Dermis blood vessel endothelial cell (primary cell): ENCODE data around the gene GSTM5. TPM values are rescaled to one million over a fixed set of nuclear protein-coding genes. Genes with fewer than 3 reads are reported as not detected.
"Not testable (repeated sequence)": the region's sequence is repeated elsewhere in the genome, so short reads cannot be mapped to it uniquely, and the experiment has no call there.

ENCODE experiments used
- DNase-seq: peaks from one replicate; pipeline ENCODE4 v3.0.0; 2010
- total RNA-seq: library from RNA; depleted of rRNA; stranded (reverse); fragments of >200 nt; gene quantifications from 2 replicates; pipeline ENCODE4 v1.2.3, GENCODE V29; 2014

The GSTM5 gene
- total RNA-seq, 1 donor from 2014 or later = under 0.01 TPM

GRCh38 chr1:109697861-109698260, 14.2 kb upstream of the GSTM5 start:
- DNase-seq = not testable (repeated sequence)

GRCh38 chr1:109702940-109703339, 9.1 kb upstream of the GSTM5 start:
- DNase-seq = peak; percentile 0

- DNase-seq = peak; percentile 7
Observed at GRCh38 chr1:109704173-109704572, 7.9 kb upstream of the GSTM5 start.

DNA sequence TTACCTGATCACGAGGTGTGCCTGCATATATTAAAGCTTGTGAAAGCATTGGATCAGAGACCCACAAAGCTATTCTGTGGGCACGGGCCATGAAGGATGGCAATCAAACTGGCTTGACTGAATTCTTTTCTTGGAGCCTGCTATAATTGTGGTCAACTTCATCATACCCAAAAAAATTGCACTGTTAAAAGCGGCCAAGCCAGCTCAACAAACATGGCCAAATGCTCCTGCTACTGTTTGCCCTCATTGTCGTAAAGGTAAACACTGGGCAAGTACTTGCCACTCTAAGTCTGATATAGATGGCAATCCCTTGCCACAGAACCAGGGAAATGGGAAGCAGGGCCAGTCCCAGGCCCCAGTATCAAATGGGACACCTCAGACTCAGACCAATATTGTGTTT, 6.6 kb upstream of the GSTM5 start:
- DNase-seq = no peak

DNA sequence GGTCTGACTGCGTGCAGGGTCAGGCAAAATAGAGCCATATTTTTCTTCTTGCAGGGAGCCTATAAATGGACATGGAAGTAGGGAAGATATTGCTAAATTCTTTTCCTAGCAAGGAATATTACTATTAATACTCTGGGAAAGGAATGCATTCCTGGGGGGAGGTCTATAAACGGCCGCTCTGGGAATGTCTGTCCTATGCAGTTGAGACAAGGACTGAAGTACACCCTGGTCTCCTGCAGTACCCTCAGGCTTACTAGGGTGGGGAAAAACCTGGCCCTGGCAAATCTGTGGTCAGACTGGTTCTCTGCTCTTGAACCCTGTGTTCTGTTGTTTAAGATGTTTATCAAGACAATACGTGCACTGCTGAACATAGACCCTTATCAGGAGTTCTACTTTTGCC, 3.1 kb upstream of the GSTM5 start:
- DNase-seq = peak; percentile 0

GRCh38 chr1:109709822-109710221, 2.2 kb upstream of the GSTM5 start:
- not testable (repeated sequence) for DNase-seq

GRCh38 chr1:109712321-109712864, 342 bp downstream of the GSTM5 start:
- no peak for DNase-seq

DNA sequence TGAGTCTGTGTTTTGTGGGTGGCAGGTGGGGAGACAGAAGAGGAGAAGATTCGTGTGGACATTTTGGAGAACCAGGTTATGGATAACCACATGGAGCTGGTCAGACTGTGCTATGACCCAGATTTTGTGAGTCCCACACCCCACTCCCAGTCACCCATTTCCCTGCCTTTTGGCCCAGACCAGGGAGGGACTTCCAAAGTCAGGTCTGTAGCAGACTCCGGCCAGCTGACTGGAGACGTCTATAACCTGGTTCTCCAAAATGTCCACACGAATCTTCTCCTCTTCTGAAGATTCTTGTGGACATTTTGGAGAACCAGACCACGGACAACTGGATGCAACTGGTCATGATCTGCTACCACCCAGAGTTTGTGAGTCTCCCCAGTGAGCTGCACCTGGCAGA, 1.6 kb downstream of the GSTM5 start:
- no peak for DNase-seq

GRCh38 chr1:109714661-109715372, 2.8 kb downstream of the GSTM5 start:
- DNase-seq = no peak

DNA sequence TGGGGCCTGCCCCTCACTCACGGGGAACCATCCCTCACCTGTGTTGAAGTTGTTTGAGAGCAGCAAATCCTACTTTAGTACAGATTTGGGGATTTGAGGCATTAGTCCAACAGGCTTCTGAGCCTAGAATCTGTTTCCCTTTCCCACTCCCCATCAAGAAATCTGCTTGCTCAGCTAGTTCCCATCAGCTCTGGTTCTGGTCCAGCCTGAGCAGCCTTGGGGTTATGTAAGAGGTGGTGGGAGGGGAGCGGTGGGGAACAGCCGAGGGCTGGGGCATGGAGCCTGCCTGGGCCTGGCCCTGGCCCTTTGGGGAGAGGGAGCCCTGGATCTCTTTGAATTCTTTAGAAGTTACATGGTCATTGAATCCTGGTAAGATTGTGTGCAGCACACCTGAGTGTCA, 4.1 kb downstream of the GSTM5 start:
- no peak for DNase-seq

GRCh38 chr1:109716570-109717090, 4.6 kb downstream of the GSTM5 start:
- DNase-seq = no peak

- DNase-seq = no peak
Observed at GRCh38 chr1:109717729-109718128, 5.7 kb downstream of the GSTM5 start.

- DNase-seq = peak; percentile 46
Observed at GRCh38 chr1:109718495-109718894, 6.4 kb downstream of the GSTM5 start.

- DNase-seq = peak; percentile 12
Observed at GRCh38 chr1:109719337-109719837, 7.3 kb downstream of the GSTM5 start.

DNA sequence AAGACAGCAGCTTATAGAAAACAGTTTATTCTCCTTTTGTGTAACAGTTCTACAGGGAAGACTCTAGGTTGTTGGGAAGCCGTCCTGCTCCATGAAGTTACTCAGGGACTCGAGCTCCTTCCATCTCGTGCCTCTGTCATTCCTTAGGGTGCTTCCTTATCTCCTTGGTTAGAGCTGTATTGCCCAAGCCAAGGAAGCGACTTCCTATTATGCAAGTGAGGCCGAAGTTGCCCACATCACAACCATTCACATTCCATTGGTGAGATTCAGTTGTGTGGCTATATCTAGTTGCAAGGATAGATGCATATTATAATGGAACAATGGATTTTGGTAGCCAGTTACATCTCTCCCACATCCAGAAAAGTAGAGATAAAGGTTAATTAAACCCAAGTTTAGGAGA, 9.0 kb downstream of the GSTM5 start:
- DNase-seq = no peak

DNA sequence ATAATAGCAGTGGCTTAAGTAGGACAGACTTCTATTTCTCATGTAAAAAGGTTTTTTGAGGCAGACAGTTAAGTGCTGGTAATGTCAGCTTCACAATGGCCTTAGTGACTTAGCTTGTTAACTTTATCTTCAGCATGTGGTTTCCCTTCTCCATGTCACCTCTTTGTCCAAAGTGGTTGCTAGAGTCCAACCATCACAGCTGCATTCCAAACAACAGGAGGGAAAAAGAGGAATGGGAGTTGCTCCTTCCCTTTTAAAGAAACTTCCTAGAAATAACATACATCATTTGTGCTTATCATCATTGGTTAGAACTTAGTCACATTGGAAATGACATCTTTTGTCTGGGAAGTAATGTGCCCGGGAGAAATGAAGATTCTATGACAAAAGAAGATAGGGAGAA, 9.9 kb downstream of the GSTM5 start:
- no peak for DNase-seq

DNA sequence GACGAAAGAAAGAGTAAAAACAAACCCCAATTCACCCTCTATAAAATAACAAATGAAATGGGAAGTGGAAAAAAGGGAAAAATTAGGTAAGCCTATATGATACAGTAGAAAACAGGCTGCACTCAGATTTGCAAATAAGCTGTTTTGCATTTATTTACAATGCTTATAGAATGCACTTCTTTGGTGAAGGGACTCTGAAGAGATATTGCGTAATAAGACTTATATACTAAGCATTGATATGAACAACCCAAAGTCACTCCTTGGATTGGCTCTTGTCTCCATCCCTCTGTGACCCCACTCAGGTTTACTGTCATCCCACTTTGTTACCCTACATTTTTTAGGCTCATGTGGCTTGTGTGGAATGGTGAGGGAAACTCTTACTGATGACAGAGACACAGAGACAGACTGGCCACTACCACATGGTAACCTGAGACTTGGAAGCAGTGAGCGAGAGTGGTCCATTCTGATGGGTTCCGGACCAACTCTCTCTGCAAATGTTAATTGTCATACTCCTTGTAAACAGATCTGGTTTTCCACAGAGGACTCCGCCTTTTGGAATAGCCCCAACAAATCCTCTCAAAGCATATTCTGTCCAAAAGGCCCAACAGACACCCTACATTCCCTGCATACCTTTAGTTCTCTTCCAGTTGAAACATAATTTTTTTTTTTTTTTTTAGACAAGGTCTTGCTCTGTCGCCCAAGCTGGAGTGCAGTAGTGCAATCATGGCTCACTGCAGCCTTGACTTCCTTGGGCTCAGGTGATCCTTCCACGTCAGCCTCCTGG, 11.0 kb downstream of the GSTM5 start:
- no peak for DNase-seq

DNA sequence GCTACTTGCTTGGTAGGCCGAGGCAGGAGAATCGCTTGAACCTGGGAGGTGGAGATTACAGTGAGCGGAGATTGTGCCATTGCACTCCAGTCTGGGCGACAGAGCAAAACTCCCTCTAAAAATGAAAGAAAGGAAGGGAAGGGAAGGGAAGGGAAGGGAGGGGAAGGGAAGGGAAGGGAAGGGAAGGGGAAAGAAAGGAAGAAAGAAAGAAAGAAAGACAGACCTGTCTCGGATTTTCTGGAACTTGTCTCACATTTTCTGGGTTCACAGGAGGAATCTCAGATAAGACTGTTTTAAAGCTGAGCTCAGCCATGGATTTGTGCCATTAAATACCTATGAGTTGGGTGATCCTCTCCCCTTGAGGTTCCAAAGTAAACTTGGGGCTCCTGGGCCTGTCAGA, 12.9 kb downstream of the GSTM5 start:
- no peak for DNase-seq

GRCh38 chr1:109725510-109725909, 13.5 kb downstream of the GSTM5 start:
- DNase-seq = no peak

GRCh38 chr1:109726007-109726406, 14.0 kb downstream of the GSTM5 start:
- no peak for DNase-seq

DNA sequence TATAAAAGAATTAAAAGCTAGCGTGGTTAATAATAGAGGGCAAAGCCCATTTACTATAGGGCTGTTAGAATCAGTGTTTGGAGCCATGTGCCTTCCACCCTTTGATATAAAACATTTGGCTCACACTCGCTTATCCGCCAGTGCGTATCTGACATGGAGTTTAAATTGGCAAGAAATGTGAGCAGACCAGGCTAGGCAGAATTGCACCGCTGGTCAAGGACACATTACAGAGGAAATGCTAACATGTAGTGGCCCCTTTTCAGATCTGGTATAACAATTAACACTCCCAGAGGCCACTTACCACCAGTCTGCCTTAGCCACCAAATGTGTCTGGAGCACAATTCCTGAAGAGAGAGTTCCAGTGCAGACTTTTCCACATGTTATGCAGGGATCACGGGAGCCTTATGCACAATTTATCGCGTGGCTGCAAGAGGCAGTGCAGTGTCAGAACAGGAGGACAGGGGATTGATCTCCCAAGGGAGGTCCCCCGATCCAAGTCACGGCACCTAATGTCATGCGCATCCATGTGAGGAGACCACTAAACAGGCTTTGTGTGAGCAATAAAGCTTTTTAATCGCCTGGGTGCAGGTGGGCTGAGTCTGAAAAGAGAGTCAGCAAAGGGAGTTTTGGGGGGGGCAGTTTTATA, 14.8 kb downstream of the GSTM5 start:
- DNase-seq = no peak

DNA sequence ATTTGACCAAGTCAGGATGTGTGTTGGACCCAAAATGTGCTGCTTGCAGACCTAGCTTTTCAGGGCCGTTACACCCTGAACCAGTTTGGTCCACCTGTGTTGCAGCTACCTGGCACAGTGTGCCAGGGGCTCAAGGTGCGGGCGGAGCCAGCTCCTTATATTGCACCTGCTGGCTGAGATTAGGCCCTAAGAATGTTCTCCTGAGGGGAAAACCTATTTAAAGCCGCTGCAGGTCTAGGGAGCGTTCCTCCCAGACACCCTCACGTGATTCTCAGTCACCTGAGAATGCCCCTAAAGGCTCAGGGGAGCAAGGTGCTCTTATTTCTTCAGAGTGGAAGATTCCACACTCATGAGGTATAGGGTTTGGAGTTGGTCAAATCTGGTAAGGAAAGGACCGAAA, 16.8 kb downstream of the GSTM5 start:
- DNase-seq = no peak

GRCh38 chr1:109730666-109731065, 18.6 kb downstream of the GSTM5 start:
- no peak for DNase-seq
